DMS53 (cell line): Measurements from ENCODE around the gene CALML6.

Experiments
- DNase-seq: peaks from one replicate; lab custom pipeline; 2025; lab: John Stamatoyannopoulos, UW

CALML6 gene

DNA sequence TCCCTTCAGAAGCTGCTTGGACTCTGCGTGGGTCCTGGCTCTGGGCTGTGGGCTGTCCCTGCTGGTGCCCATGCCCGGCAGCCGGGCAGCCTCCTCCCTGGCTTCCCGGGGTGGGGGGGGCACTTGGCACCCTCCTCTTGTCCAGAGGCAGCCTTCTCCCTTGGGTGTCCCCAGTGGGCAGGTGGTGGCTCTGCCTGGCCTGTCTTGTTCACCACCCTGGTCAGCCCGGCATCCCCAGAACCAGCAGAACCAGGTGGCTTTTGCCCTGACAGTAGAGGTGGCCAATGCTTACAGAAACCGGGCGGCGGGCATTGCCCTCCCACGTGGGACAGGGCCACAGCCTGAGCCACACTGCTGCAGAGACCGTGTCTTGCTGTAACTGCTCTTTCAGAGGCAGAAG lies 50.5 kb downstream of the CALML6 start:
- DNase-seq: no peak

DNA sequence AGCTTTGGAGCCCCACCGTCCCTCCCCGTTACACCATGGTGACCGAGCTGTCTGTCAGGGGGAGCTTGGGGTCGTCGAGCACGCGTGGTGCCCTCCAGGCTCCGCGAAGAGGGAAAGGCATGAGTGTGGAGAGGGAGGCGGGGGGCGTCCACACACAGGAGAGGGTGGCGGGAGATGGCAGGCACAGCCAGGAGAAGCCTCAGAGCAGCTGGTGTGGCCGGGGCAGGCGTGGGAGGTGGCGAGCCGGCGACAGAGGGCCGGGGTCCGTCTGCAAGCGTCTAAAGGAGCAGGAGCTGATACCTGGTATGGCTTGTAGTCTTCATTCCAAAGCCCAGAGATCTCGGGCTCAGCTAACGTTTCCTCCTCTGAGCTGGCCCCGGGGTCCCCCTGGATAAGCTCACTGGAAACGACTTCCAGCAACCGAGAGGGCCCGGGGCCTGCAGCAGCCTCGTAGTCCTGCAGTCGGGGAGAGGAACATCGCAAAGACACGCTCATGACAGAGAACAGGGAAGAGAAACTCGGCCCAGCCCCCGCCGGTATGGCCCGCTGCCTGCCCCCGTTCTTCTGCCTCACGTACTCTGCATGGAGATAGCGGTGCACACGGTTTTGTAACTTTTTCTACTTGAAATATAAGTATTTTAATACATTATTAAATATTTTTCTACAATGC lies 51.1 kb downstream of the CALML6 start:
- no peak for DNase-seq
